Measurements from ENCODE around the gene NSMCE1. TPM values are rescaled to one million over a fixed set of nuclear protein-coding genes. Genes with fewer than 3 reads are reported as not detected.

The NSMCE1 gene
- total and polyA plus RNA-seq, 5 experiments from 2014 or later: 81.8 to 209 (median 177) TPM

- H3K27me3 Mint-ChIP-seq: no peaks in the 10 kb centered on the region
- no peaks in the 10 kb centered on the region for H3K9me3 Mint-ChIP-seq
- H3K4me1 Mint-ChIP-seq: peaks cover 51 to 89% (median 88%) of the 10 kb centered on the region in 4 donors
- H3K36me3 Mint-ChIP-seq: peaks cover 0 to 7% (median 1%) of the 10 kb centered on the region in 3 donors
- DNase-seq (peak in 1 of 10 donors; percentile 24), ATAC-seq (no peak)
- H3K4me3 Mint-ChIP-seq: peak overlapping the region in 4 of 10 donors; percentile 16 to 87 (median 76)
- POLR2A ChIA-PET: interaction anchor here (0.6 to 10.8 kb wide), 8 partner anchors 8 to 128 kb away, joined by 3 to 156 read pairs (median 4); no protein-coding TSS in a partner anchor
- peak overlapping the region; percentile 98 to 100 (median 98) for H3K27ac Mint-ChIP-seq
Measured at GRCh38 chr16:27239026-27239425, 29.5 kb downstream of the NSMCE1 start.

DNA sequence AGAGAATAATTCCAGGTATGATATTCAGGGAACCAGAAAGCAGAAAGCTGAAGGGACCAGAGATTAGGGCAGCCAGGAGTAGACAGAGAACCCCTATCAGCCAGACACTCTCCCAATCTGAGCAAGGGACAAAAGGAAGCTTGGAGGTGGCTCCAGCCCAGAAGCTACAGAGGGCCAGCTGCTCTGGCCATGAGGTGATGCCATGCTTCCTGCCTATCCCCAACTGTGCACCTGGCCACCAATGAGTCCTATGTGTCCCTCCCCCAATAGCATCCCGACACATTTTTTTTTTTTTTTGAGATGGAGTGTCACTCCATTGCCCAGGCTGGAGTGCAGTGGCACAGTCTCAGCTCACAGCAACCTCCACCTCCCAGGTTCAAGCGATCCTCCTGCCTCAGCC, 30.0 kb downstream of the NSMCE1 start:
- ATAC-seq (no peak), DNase-seq (peak in 1 of 10 donors; percentile 23)
- Mint-ChIP-seq H3K4me3 (peak overlapping the region in 9 of 10 donors; percentile 32 to 90 (median 83)), H3K9me3 (no peaks in the 10 kb centered on the region), H3K27me3 (no peaks in the 10 kb centered on the region), H3K27ac (peak overlapping the region; percentile 98 to 100 (median 98)), H3K4me1 (peaks cover 47 to 89% (median 88%) of the 10 kb centered on the region in 4 donors), H3K36me3 (peaks cover 0 to 7% (median 1%) of the 10 kb centered on the region in 3 donors)
- POLR2A ChIA-PET: interaction anchor here (0.6 to 10.8 kb wide), 11 partner anchors 8 to 225 kb away, joined by 3 to 156 read pairs (median 4); no protein-coding TSS in a partner anchor

- Mint-ChIP-seq H3K4me1 (peaks cover 47 to 89% (median 88%) of the 10 kb centered on the region in 4 donors), H3K27me3 (no peaks in the 10 kb centered on the region), H3K27ac (peak overlapping the region; percentile 98 to 100 (median 98)), H3K36me3 (peaks cover 0 to 7% (median 1%) of the 10 kb centered on the region in 3 donors), H3K4me3 (peak overlapping the region; percentile 52 to 90 (median 84)), H3K9me3 (no peaks in the 10 kb centered on the region)
- ATAC-seq (peak in 1 of 2 donors; percentile 3), DNase-seq (peak in 5 of 10 donors; percentile 31 to 71 (median 38))
- POLR2A ChIA-PET: interaction anchor here (0.6 to 10.8 kb wide), 12 partner anchors 8 to 225 kb away, joined by 3 to 156 read pairs (median 4); no protein-coding TSS in a partner anchor
Measured at GRCh38 chr16:27238016-27238587, 30.5 kb downstream of the NSMCE1 start.

DNA sequence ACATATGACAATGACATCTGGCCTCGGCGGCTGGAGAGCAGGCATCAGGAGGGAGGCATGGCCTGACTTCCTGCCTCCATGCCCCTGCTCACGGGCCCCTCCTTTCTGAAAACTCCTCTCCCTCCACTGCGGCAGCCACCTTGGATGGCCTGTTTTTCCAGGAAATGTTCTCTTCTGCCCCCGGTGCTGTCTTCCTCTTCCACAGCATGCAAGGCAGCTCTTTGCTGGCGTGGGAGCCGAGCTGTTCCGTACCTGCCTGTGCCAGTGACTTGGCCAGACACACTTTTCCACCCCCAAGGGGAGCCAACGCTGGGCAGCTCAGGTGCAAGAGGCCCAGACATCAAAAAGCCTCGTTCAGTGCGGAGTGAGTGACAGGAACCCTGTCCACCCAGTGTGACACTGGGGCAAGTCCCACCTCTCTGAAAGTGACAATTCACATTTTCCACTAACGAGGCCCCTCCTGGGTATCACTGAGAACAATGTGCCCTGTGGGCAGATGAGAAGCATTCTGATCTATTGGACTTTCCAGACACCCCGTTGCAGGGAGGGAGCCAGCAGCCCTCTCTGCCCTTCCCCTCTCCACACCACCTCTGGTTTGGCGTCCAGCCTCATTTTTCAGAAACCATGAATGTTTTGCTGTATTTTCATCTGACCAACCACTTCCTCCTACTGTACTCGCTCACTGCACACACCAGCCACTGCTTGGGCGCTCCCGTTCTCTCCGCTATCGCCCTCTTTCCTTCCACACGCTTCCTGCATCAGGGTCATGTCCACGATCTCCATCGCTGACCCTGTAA, 31.2 kb downstream of the NSMCE1 start:
- Mint-ChIP-seq H3K27me3 (no peaks in the 10 kb centered on the region), H3K27ac (peak overlapping the region; percentile 98 to 100 (median 98)), H3K4me1 (peaks cover 47 to 89% (median 88%) of the 10 kb centered on the region in 4 donors), H3K36me3 (peaks cover 0 to 7% (median 1%) of the 10 kb centered on the region in 3 donors), H3K4me3 (peak overlapping the region; percentile 52 to 90 (median 84)), H3K9me3 (no peaks in the 10 kb centered on the region)
- peak; percentile 47 to 86 (median 66) for DNase-seq
- ATAC-seq: peak; percentile 48 to 60
- POLR2A ChIA-PET: interaction anchor here (1.0 to 10.8 kb wide), 20 partner anchors 8 to 226 kb away, joined by 3 to 156 read pairs (median 8); partner anchors contain the start of genes KDM8 and NSMCE1

DNA sequence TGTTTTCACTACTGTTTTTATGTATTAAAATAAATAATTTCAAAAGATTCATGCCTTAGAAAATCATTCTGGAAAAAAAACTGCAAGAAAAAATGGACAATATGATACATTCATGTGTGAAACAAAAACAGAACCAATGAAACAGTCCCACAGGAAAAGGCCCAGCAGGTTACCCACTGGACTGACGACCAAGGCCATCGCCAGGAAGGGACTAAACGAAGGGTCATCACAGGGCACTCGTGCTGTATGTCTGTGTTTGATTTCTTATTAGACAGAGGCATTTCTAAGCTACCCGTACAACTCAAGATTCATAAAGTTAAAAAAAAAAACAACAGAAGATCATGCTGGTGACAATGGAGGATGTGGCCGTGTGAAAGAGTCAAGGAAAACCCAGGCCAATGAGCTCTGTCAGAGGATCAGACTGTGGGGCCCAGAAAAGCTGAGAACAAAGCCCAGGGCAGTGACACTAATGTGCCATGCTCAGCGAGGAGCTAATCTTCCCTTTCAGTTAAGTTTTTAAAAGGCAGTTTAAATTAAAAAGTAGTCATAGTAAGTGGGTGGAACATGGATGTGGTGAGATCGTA, 31.8 kb downstream of the NSMCE1 start:
- ATAC-seq (no peak), DNase-seq (no peak)
- H3K9me3 Mint-ChIP-seq: no peaks in the 10 kb centered on the region
- no peaks in the 10 kb centered on the region for H3K27me3 Mint-ChIP-seq
- peaks cover 49 to 89% (median 88%) of the 10 kb centered on the region in 4 donors for H3K4me1 Mint-ChIP-seq
- H3K27ac Mint-ChIP-seq: peak overlapping the region; percentile 98 to 100 (median 98)
- peak overlapping the region; percentile 52 to 90 (median 84) for H3K4me3 Mint-ChIP-seq
- H3K36me3 Mint-ChIP-seq: peaks cover 0 to 6% (median 1%) of the 10 kb centered on the region in 3 donors
- POLR2A ChIA-PET: interaction anchor here (0.7 to 10.8 kb wide), 23 partner anchors 7 to 1083 kb away, joined by 3 to 156 read pairs (median 8); partner anchors contain the start of genes KDM8 and NSMCE1

- no peaks in the 10 kb centered on the region for H3K9me3 Mint-ChIP-seq
- peaks cover 0 to 3% (median 1%) of the 10 kb centered on the region in 3 donors for H3K36me3 Mint-ChIP-seq
- peak overlapping the region; percentile 66 to 91 (median 84) for H3K4me3 Mint-ChIP-seq
- H3K4me1 Mint-ChIP-seq: peaks cover 52 to 94% (median 91%) of the 10 kb centered on the region in 4 donors
- ATAC-seq: no peak
- DNase-seq: peak in 1 of 10 donors; percentile 65
- no peaks in the 10 kb centered on the region for H3K27me3 Mint-ChIP-seq
- POLR2A ChIA-PET: interaction anchor here (1.2 to 10.8 kb wide), 22 partner anchors 8 to 226 kb away, joined by 3 to 156 read pairs (median 20); partner anchors contain the start of genes IL21R, KDM8 and NSMCE1
- H3K27ac Mint-ChIP-seq: peak overlapping the region; percentile 98 to 100 (median 98)
Measured at GRCh38 chr16:27235938-27236245, 32.7 kb downstream of the NSMCE1 start.

DNA sequence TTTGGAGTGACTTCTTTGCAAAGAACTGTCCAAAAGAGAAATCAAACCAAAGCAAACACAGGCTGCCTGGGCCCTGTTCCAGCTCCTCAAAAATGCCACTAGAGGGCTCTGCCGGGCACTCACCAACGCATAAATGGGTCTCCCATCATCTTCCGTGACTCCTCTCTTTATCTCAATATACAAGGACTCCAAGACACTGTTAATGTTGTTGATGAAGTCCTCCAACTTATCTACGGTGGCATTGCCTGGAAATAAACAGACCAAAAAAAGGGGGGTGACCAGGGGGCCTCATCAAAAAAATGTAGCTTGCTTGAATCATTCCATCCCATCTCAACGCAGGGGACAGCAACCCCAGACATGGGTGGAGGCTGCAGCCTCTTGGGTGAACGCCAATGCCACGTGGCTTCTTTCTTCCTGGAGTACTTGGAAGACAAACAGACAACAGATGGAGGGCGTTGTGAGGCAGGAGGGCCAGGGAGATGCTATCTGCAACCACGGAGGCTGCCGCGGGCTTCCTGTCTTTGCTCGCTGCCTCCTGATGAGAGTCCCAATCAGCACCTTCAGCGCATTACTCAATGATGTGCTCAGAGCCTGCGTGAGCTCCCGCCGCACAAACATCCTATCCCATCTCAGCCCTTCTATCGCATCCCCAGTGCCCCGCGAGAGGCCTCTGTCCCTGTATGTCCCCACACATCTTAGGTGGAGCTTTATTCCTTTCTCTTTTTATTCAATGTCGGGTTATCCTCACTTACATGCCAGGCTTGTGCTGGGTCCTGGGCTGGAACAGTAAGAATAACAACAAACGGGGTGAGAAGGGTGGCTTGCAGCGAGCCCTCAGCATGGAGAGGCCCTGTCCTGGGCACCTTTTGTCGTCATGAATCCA, 33.3 kb downstream of the NSMCE1 start:
- Mint-ChIP-seq H3K36me3 (peaks cover 0 to 3% (median 1%) of the 10 kb centered on the region in 3 donors), H3K27ac (peak overlapping the region; percentile 98 to 100 (median 98)), H3K4me1 (peaks cover 57 to 99% (median 96%) of the 10 kb centered on the region in 4 donors), H3K4me3 (peak overlapping the region; percentile 66 to 91 (median 84)), H3K27me3 (no peaks in the 10 kb centered on the region), H3K9me3 (no peaks in the 10 kb centered on the region)
- POLR2A ChIA-PET: interaction anchor here (0.7 to 10.8 kb wide), 31 partner anchors 9 to 227 kb away, joined by 3 to 156 read pairs (median 8); partner anchors contain the start of genes IL21R, KDM8 and NSMCE1
- DNase-seq (peak; percentile 73 to 97 (median 94)), ATAC-seq (peak; percentile 60 to 77)

GRCh38 chr16:27234603-27235002, 34.0 kb downstream of the NSMCE1 start:
- POLR2A ChIA-PET: interaction anchor here (0.9 to 10.8 kb wide), 30 partner anchors 9 to 228 kb away, joined by 3 to 156 read pairs (median 8); partner anchors contain the start of genes IL21R, KDM8 and NSMCE1
- no peaks in the 10 kb centered on the region for H3K27me3 Mint-ChIP-seq
- H3K36me3 Mint-ChIP-seq: peaks cover 0 to 3% (median 1%) of the 10 kb centered on the region in 3 donors

GRCh38 chr16:27234171-27234570, 34.4 kb downstream of the NSMCE1 start:
- no peaks in the 10 kb centered on the region for H3K27me3 Mint-ChIP-seq
- POLR2A ChIA-PET: interaction anchor here (0.8 to 10.8 kb wide), 22 partner anchors 9 to 228 kb away, joined by 3 to 156 read pairs (median 19); partner anchors contain the start of genes IL21R, KDM8 and NSMCE1
- ATAC-seq: no peak
- H3K36me3 Mint-ChIP-seq: peaks cover 0 to 3% (median 1%) of the 10 kb centered on the region in 3 donors
- H3K27ac Mint-ChIP-seq: peak overlapping the region; percentile 98 to 100 (median 98)
- DNase-seq: peak in 1 of 10 donors; percentile 57
- H3K9me3 Mint-ChIP-seq: no peaks in the 10 kb centered on the region
- peaks cover 55 to 99% (median 96%) of the 10 kb centered on the region in 4 donors for H3K4me1 Mint-ChIP-seq
- H3K4me3 Mint-ChIP-seq: peak overlapping the region in 9 of 10 donors; percentile 48 to 91 (median 82)

More at GRCh38 chr16:27234603-27235002, 34.0 kb downstream of the NSMCE1 start:
- ATAC-seq (no peak), DNase-seq (no peak)
- Mint-ChIP-seq H3K9me3 (no peaks in the 10 kb centered on the region), H3K4me3 (peak overlapping the region; percentile 66 to 91 (median 84)), H3K27ac (peak overlapping the region; percentile 98 to 100 (median 98)), H3K4me1 (peaks cover 56 to 99% (median 95%) of the 10 kb centered on the region in 4 donors)

DNA sequence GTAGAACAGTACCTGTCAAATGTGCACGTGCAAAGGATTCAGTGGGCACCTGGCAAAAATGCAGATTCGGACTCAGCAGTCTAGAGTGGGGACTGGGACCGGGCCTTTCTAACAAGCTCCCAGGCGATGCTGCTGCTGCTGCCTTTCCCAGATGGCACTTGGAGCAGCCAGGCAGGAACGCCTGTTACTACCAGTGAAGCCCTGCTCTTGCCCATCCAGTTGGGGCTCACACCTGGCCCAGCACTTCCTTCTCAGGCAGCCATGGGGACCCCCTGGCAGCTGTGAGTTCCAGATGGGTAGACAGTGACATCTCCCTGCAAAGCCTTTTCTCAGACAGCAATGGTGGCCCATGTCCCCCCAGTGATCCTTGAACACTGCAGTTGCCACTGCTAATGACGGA, 34.8 kb downstream of the NSMCE1 start:
- Mint-ChIP-seq H3K36me3 (peaks cover 0 to 5% (median 1%) of the 10 kb centered on the region in 3 donors), H3K27me3 (no peaks in the 10 kb centered on the region), H3K4me1 (peaks cover 58 to 99% (median 96%) of the 10 kb centered on the region in 4 donors), H3K27ac (peak overlapping the region; percentile 98 to 100 (median 98)), H3K9me3 (no peaks in the 10 kb centered on the region), H3K4me3 (peak overlapping the region in 9 of 10 donors; percentile 63 to 91 (median 83))
- ATAC-seq: no peak
- POLR2A ChIA-PET: interaction anchor here (0.8 to 10.8 kb wide), 18 partner anchors 8 to 228 kb away, joined by 3 to 156 read pairs (median 32); partner anchors contain the start of genes IL21R, KDM8 and NSMCE1
- peak in 1 of 10 donors; percentile 34 for DNase-seq

All from naive thymus-derived CD8-positive, alpha-beta T cell (primary cell).